DMS53 treated with DMSO at 0.1 percent for 48 hours (cell line): ENCODE data around the gene FBXL7.

Experiments
- DNase-seq: peaks from one replicate; lab custom pipeline; 2025; ENCODE audit not compliant: unreplicated experiment; lab: John Stamatoyannopoulos, UW

FBXL7 gene

DNA sequence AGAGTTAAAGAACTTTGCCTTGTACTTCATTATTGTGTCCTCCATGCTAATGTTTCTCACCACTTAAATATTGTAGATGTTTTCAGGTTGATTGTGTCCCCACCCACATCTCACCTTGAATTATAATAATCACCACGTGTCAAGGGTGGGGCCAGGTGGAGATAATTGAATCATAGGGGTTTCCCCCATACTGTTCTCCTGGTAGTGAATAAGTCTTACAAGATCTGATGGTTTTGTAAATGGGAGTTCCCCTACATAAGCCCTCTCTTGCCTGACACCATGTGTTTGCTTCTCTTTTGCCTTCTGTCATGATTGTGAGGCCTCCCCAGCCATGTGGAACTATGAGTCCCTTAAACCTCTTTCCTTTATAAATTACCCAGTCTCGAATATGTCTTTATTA is 248.3 kb downstream of the FBXL7 start:
- no peak for DNase-seq

GRCh38 chr5:15752663-15753285 is 252.8 kb downstream of the FBXL7 start:
- no peak for DNase-seq

- no peak for DNase-seq
These were observed 253.8 kb downstream of the FBXL7 start for GRCh38 chr5:15753752-15754151.

GRCh38 chr5:15757103-15757502 is 257.1 kb downstream of the FBXL7 start:
- no peak for DNase-seq

GRCh38 chr5:15757619-15758018 is 257.6 kb downstream of the FBXL7 start:
- no peak for DNase-seq

DNA sequence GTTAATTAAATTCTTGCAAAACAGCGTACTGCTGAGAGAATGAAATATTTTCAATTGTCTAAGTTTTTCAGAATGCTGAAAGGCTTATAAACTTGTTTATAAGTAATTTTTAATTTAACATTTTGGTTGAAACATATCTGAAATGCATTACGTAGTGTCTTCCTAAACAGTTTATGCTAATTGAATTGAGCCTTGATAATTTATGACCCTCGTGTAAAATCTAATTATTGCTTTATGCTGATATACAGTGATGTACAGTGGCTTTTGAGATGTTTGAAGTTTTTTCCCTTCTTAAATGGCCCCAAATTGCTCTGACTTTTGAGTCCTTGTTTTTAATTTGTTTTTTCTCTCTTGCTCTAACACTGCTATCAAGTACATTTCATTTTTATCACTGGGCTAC is 262.7 kb downstream of the FBXL7 start:
- no peak for DNase-seq

- no peak for DNase-seq
These were observed 263.8 kb downstream of the FBXL7 start for GRCh38 chr5:15763754-15764153.

DNA sequence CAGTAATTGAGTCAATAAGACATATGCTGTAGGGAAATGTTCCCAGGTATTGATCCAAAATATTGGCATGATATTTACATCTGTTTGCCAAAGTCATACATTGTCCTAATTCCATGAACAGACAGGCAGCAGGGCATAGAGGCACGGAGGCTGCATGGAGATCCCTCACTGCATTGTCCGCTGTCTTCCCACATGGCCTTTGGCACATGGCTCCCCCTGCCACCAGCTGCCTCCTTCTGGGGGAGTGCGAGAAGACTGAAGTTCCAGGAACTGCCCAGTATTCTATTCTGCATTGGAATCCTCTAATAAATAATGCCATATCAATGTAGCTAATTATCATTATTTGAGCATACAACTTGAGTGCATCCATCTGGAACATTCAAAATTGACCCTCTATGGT is 269.0 kb downstream of the FBXL7 start:
- no peak for DNase-seq

DNA sequence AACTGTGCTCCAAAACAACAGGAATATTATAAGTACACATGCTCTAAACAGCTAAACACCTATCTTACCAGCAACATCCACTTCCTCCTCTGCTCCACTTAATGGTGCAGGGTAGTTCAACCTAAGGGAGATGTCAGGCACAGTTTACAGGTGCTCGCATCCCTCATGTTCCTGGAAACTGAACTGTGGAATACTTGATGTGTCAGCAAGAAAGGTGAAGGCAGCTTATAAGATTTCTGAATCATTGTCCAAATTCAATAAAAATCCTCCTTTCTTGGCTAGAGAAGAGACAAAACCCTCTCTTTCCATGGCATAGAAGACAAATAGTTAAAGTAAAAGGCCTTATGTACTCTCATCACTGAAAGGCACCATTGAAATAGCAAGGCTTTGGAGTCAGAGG is 272.2 kb downstream of the FBXL7 start:
- no peak for DNase-seq

DNA sequence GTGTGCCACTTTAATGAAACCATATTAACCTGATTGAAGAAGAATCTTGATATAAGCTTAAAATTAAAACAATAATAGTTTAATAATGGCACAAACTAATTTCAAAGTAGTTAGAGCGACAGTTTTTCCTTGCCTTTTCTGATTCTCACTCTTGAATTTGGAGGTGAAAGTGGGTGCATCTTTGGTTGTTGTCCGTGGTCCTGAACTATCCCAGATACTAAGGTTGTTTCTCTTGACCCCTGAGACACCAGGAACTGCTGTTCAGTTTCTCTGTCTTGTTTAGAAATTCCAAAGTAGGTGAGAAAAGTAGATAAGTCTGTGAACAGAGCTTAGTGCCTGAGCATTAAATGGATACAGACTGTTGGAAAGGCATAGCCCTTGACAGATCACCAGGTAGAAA is 274.7 kb downstream of the FBXL7 start:
- no peak for DNase-seq

DNA sequence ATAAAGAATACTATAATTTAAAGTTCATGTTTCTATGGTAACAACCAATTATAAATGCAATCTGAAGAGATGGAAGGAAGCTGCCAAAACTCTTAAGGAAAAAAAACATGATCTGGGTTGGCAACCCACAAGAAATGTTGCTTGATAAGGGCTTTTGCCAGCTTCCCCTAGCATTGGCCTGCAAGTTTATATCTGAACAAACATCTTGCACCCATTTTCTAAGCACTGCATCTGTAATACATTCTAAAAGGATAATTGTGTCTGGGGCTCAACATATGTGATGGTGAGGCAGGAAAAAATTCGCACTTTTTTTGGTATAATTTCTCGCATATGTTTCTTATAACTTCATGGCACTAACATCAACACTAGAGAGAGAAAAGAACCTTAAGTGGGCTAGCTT is 276.4 kb downstream of the FBXL7 start:
- DNase-seq = no peak

DNA sequence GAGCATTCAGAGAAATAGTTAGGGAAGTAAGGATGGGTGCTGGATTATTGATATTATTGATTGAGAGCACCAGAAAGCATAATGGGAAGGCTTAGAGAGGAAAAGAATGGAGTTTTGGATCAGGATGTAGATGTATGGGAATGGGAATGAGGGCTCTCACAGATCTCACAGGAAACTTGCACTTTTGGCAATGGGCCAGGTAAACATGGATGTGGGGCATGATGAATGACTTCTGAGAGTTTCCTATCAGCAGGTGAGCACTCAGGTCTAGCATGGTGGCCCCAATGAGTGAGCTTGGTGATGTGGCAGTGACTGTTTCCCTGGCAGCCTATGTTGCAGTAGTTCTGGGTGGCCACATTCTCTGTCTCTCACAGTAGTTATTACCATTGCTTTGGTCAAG is 283.8 kb downstream of the FBXL7 start:
- no peak for DNase-seq

DNA sequence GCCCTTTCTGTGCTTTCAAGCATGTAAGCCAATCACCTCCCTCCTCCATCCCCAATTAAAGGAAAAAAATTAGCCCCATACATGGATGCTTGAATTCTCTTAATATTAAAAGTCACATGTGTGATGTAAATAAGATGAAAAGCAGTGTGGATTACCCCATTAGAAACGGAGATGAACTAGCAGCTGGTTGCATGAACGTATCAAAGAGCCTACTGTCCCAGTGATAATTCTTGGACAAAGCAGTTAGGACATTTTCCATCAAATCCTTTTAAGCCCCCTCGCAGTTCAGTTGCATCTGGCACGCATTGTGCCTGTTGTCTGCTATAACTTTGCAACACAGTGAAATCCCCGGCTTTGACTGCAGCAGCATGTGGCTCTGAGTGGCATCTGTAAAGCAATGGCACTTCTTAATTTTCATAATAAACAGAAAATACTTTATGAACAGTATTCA is 285.6 kb downstream of the FBXL7 start:
- no peak for DNase-seq

DNA sequence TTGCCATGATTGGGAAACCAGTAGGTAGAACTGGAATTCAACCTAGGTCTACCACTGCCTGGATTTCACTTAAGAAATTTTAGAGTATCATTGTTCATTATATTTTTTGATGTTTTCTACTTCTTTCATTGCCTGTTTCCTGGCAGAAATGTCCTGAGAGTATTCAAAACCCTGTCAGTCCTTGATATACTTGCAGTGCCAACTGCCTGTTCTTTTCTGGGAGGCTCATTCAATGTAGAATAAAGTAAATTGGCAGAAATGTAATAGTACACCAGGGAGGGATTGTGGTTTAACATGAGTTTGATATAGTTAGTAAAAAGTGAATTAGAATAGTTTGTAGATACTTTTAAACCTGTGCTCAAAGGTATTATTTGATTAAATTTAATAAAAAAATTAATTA is 286.3 kb downstream of the FBXL7 start:
- DNase-seq = no peak

- DNase-seq = no peak
These were observed 286.9 kb downstream of the FBXL7 start for GRCh38 chr5:15786884-15787283.

DNA sequence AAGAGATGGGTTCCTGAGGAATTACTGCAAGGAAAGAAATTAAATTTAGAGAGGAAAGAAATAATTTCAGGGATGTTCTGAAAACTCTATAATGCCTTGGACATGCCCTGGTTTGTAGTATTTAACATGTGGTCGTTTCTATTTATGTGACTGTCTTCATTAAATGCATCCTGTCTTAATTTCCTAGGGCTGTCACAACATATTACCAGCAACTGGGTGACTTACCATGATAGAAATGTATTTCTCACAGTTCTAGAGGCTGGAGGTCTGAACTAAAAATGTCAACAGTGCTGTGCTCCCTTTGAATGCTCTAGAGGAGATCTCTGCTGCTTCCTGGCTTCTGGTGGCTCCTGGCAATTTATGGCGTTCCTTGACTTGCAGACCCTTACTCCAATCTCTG is 287.7 kb downstream of the FBXL7 start:
- DNase-seq = no peak

- no peak for DNase-seq
These were observed 289.7 kb downstream of the FBXL7 start for GRCh38 chr5:15789642-15790041.

DNA sequence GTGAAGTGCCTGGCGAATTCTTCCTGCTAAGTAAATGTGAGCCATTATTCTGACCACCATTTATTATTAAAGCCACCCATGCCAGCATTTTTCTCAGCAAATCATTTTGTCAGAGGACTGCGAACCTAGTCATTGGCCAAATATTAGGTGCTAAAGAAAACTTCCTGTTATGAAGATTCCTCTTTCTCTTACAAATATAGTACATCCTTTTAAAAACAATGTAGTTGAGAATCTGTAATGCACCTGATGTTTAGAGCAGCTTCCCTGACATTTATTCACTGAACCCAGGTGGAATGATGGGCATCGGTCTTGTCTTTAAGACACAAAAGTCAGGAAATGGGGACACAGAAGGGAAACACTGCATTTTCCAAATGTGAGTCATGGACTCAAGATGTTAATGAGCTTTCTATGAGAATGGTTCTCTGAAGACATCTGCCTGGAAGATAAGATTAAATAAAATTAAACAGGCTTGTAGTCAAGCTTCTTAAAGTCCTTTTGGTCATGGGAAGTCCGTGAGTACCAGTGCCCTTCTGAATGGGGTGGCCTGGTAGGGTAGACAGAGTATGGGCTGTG is 290.6 kb downstream of the FBXL7 start:
- no peak for DNase-seq

- no peak for DNase-seq
These were observed 291.3 kb downstream of the FBXL7 start for GRCh38 chr5:15791274-15791673.

DNA sequence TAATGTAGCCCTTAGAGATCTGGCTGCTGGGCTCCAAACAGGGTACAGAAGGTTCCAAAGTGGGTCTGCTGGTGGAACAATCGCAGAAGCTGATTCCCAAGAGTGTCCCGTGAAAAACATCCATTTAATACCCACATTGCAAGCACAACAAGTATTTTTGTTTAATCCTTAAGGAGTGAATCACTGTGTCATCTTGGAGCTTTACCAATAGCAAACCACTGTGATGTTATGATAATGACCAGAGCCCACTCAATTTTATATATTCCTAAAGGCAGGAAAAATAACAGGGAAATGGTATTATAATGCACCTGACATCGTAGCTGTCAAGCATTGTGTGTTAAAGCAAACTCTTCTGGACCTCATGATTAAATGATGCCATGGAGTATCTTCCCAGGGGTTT is 291.9 kb downstream of the FBXL7 start:
- no peak for DNase-seq

GRCh38 chr5:15794052-15794985 is 294.3 kb downstream of the FBXL7 start:
- no peak for DNase-seq

DNA sequence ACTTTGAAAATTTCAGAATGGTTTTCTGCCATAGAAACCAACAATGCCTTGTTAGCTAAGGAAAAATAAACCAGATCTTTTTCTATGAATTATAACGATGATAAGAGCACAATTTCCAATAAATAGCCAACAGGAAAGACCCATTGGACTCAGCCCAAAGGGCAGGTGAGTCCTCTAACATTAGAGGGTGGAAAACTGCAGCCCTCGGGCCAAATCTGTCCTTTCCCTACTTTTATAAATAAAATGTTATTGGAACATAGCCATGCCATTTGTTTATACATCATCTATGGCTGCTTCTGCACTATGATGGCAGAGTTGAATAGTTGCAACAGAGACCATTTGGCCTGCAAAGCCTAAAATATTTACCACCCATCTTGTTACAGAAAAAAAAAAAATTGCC is 296.1 kb downstream of the FBXL7 start:
- DNase-seq = no peak
